Stimulated activated effector memory CD8-positive, alpha-beta T cell treated with anti-CD3 and anti-CD28 coated beads, Interleukin-12 subunit alpha, Interleukin-12 subunit beta, amount 100 ng/mL, for 72 hours (primary cell): ENCODE results near the gene NUMB.

Experiments used
- ATAC-seq: fragments of 150-1000 bp; cut with Tn5 transposase; 2 replicates; pipeline ENCODE4 v1.10.0; 2021
- DNase-seq, 2 donors: peaks; one replicate each; pipeline ENCODE4 v3.0.0; 2021 to 2022; ENCODE audit warnings: low spot score in 2 of 2
- H3K27ac Mint-ChIP-seq: one replicate; pipeline ENCODE4 v1.8.0; 2022; ENCODE audit warnings: mild to moderate bottlenecking, mixed read lengths
- H3K36me3 Mint-ChIP-seq: one replicate; pipeline ENCODE4 v1.8.0; 2022; ENCODE audit warnings: mild to moderate bottlenecking, mixed read lengths
- H3K4me1 Mint-ChIP-seq: one replicate; pipeline ENCODE4 v1.8.0; 2022; ENCODE audit warnings: mixed read lengths
- H3K4me3 Mint-ChIP-seq: one replicate; pipeline ENCODE4 v1.8.0; 2022; ENCODE audit warnings: mild to moderate bottlenecking, mixed read lengths
- H3K9me3 Mint-ChIP-seq: one replicate; pipeline ENCODE4 v1.8.0; 2022; ENCODE audit warnings: mixed read lengths

The NUMB gene

GRCh38 chr14:73283608-73284379, 174.6 kb downstream of the NUMB start:
- ATAC-seq (no peak), DNase-seq (no peak)
- H3K27ac Mint-ChIP-seq = no peak overlapping the region
- H3K9me3 Mint-ChIP-seq = no peaks in the 10 kb centered on the region
- H3K4me3 Mint-ChIP-seq = no peak overlapping the region
- H3K36me3 Mint-ChIP-seq = peaks cover 85% of the 10 kb centered on the region
- H3K4me1 Mint-ChIP-seq = peaks cover 7% of the 10 kb centered on the region

DNA sequence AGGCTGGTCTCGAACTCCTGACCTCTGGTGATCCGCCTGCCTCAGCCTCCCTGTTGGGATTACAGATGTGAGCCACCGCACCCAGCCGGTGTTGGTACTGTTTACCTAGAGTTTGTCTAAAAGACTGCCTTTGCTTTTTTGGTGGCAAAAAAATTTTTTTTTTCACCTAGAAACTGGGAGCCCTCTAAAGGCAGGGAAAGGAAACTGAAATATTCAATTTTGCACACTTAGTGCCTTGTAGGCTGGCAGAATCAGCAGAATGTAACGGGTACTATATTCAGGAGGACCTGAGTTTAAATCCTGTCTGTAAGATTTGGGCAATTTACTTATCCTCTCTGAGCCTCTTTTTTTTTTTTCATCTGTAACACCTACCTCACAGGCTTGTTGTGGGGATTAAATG, 177.4 kb downstream of the NUMB start:
- no peak overlapping the region for H3K4me3 Mint-ChIP-seq
- ATAC-seq (no peak), DNase-seq (no peak)
- H3K4me1 Mint-ChIP-seq = peaks cover 6% of the 10 kb centered on the region
- H3K27ac Mint-ChIP-seq = no peak overlapping the region
- peaks cover 92% of the 10 kb centered on the region for H3K36me3 Mint-ChIP-seq
- no peaks in the 10 kb centered on the region for H3K9me3 Mint-ChIP-seq

- no peak for DNase-seq
- Mint-ChIP-seq H3K9me3 (no peaks in the 10 kb centered on the region), H3K36me3 (peaks cover 71% of the 10 kb centered on the region), H3K4me3 (no peak overlapping the region), H3K4me1 (peaks cover 6% of the 10 kb centered on the region), H3K27ac (no peak overlapping the region)
- ATAC-seq = peak; percentile 56
Measured at GRCh38 chr14:73277376-73277775, 181.0 kb downstream of the NUMB start.

GRCh38 chr14:73276836-73277235, 181.5 kb downstream of the NUMB start:
- ATAC-seq (no peak), DNase-seq (no peak)
- Mint-ChIP-seq H3K4me3 (no peak overlapping the region), H3K4me1 (peaks cover 2% of the 10 kb centered on the region), H3K9me3 (no peaks in the 10 kb centered on the region), H3K36me3 (peaks cover 66% of the 10 kb centered on the region), H3K27ac (no peak overlapping the region)

DNA sequence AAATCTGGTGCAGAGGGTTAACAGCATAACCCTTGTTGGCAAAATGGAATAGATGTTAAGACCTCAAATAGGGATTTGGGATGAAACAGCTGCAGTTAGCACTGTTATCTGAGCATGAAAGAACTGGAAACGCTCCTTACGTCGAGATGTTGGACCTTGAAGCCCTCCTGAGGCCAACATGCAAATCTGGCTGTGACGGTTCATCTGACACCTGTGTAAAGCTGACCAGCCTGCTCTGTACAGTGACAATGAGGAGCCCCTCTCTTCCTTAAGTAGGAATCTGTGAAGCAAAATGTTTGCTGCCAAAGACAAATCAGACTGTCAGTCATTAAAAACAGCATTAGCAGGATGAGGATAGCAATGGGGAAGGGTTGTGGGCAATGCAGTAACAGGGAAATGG, 184.5 kb downstream of the NUMB start:
- no peaks in the 10 kb centered on the region for H3K9me3 Mint-ChIP-seq
- peaks cover 19% of the 10 kb centered on the region for H3K4me1 Mint-ChIP-seq
- no peak for DNase-seq
- ATAC-seq = no peak
- peaks cover 35% of the 10 kb centered on the region for H3K36me3 Mint-ChIP-seq
- H3K4me3 Mint-ChIP-seq = no peak overlapping the region
- no peak overlapping the region for H3K27ac Mint-ChIP-seq

- Mint-ChIP-seq H3K27ac (no peak overlapping the region), H3K4me3 (no peak overlapping the region), H3K9me3 (no peaks in the 10 kb centered on the region), H3K36me3 (peaks cover 28% of the 10 kb centered on the region), H3K4me1 (peaks cover 26% of the 10 kb centered on the region)
- no peak for DNase-seq
- no peak for ATAC-seq
Measured at GRCh38 chr14:73272393-73272792, 186.0 kb downstream of the NUMB start.

GRCh38 chr14:73269729-73270531, 188.4 kb downstream of the NUMB start:
- peaks cover 11% of the 10 kb centered on the region for H3K36me3 Mint-ChIP-seq
- no peak for DNase-seq
- H3K9me3 Mint-ChIP-seq = no peaks in the 10 kb centered on the region
- ATAC-seq = peak; percentile 56
- peaks cover 26% of the 10 kb centered on the region for H3K4me1 Mint-ChIP-seq
- peak overlapping the region; percentile 47 for H3K4me3 Mint-ChIP-seq
- peak overlapping the region; percentile 17 for H3K27ac Mint-ChIP-seq

- H3K9me3 Mint-ChIP-seq = no peaks in the 10 kb centered on the region
- DNase-seq = no peak
- no peak overlapping the region for H3K4me3 Mint-ChIP-seq
- H3K27ac Mint-ChIP-seq = no peak overlapping the region
- peaks cover 15% of the 10 kb centered on the region for H3K36me3 Mint-ChIP-seq
- H3K4me1 Mint-ChIP-seq = peaks cover 26% of the 10 kb centered on the region
- no peak for ATAC-seq
Measured at GRCh38 chr14:73267474-73267873, 190.9 kb downstream of the NUMB start.

- Mint-ChIP-seq H3K9me3 (no peaks in the 10 kb centered on the region), H3K4me3 (no peak overlapping the region), H3K27ac (no peak overlapping the region), H3K36me3 (peaks cover 15% of the 10 kb centered on the region), H3K4me1 (peaks cover 26% of the 10 kb centered on the region)
- DNase-seq (no peak), ATAC-seq (no peak)
Measured at GRCh38 chr14:73266317-73266716, 192.0 kb downstream of the NUMB start.

DNA sequence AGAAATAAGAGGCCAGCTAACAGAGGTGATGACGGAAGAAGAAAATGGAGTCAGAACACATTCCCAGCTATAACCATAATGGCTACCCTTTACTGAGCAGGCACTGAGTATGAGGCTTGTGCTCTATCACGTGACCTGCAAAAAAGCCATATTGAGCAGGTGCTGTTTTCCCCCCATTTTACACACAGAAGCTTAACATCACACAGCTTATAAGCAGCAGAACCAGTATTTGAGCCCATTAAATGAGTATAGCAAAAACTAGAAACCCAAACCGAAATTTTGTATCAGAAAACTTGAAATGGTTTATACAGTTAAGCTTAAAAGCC, 192.7 kb downstream of the NUMB start:
- ATAC-seq (no peak), DNase-seq (no peak)
- no peaks in the 10 kb centered on the region for H3K9me3 Mint-ChIP-seq
- H3K36me3 Mint-ChIP-seq = peaks cover 15% of the 10 kb centered on the region
- no peak overlapping the region for H3K27ac Mint-ChIP-seq
- peaks cover 23% of the 10 kb centered on the region for H3K4me1 Mint-ChIP-seq
- no peak overlapping the region for H3K4me3 Mint-ChIP-seq

DNA sequence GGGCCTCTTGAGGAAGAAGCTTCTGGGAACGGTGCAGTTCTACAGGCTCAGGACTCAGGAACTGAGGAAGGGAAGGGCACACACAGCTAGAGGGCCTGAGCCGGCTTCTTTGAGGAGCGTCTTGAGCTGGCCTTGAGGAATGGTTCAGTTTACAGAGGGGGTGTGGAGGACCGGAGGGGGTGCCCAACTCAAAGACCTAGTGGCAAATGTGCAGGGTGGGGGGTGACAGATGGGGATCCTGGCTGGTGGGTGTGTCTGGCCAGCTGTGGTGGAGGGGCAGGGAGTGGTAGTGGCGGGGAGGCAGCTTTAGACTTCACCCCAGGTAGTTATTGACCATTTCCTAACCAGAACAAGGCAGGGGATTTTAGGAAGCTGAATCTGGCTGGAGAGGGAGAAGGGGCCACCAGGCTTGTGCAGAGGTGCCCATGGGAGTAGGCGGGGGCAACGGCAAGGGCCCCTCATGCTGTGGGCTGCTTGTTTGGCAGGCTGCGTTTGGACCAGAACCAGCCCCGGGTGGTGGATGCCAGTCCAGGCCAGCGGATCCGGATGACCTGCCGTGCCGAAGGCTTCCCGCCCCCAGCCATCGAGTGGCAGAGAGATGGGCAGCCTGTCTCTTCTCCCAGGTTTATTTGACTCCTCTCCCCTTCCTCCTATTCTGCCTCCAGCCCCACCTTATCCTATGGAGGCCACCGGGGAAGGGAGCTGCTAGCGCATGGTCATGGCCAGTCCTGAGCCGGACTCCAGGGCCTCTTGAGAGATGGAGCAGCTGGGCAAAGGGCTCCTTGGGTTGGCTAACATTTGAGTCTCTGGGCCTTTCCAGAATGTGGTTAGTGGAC, 193.2 kb downstream of the NUMB start:
- no peaks in the 10 kb centered on the region for H3K9me3 Mint-ChIP-seq
- H3K4me1 Mint-ChIP-seq = peaks cover 17% of the 10 kb centered on the region
- H3K4me3 Mint-ChIP-seq = no peak overlapping the region
- peaks cover 15% of the 10 kb centered on the region for H3K36me3 Mint-ChIP-seq
- peak overlapping the region; percentile 34 for H3K27ac Mint-ChIP-seq
- ATAC-seq = no peak
- no peak for DNase-seq

DNA sequence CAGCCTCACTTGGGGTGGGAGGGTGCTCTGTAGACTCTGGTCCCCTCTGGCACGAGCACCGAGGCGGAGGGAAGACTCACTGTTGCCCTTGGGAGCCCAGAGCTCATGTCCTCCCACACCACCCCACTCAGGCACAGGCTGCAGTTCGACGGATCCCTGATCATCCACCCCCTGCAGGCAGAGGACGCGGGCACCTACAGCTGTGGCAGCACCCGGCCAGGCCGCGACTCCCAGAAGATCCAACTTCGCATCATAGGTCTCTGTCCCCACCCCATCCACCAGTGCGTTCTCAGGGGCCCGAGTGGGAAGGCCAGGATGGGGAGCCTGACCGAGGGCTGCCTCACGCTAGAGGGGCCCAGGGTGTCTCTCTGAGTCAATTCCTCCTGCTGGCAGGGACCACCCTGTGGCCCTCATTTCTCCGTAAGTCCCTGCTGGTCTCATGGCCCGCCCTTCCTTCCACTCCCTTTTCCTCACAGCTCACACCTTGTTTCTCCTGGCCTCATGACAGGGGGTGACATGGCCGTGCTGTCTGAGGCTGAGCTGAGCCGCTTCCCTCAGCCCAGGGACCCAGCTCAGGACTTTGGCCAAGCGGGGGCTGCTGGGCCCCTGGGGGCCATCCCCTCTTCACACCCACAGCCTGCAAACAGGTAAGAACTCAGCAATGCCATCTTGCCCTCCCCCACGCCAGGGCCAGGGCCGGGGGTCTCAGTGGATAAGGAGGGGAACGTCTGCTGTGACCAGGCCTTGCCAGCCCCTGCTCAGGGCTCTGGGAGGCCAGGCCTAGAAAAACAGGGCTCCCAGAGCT, 194.1 kb downstream of the NUMB start:
- no peak for DNase-seq
- Mint-ChIP-seq H3K27ac (peak overlapping the region; percentile 34), H3K4me1 (peaks cover 9% of the 10 kb centered on the region), H3K9me3 (no peaks in the 10 kb centered on the region), H3K36me3 (peaks cover 15% of the 10 kb centered on the region), H3K4me3 (no peak overlapping the region)
- ATAC-seq = no peak

- Mint-ChIP-seq H3K9me3 (no peaks in the 10 kb centered on the region), H3K4me1 (peaks cover 7% of the 10 kb centered on the region), H3K4me3 (no peak overlapping the region), H3K36me3 (peaks cover 14% of the 10 kb centered on the region), H3K27ac (peak overlapping the region; percentile 34)
- ATAC-seq (no peak), DNase-seq (no peak)
Measured at GRCh38 chr14:73263606-73264005, 194.7 kb downstream of the NUMB start.

- Mint-ChIP-seq H3K27ac (no peak overlapping the region), H3K4me1 (no peaks in the 10 kb centered on the region), H3K9me3 (no peaks in the 10 kb centered on the region), H3K4me3 (no peak overlapping the region), H3K36me3 (peaks cover 9% of the 10 kb centered on the region)
- DNase-seq (no peak), ATAC-seq (no peak)
Measured at GRCh38 chr14:73262427-73263183, 195.7 kb downstream of the NUMB start.
